GM10266 (cell line): ENCODE measurements around the gene ATP6V0A1.

Experiments
- DNase-seq: peaks from one replicate; pipeline ENCODE4 v3.0.0; 2012; ENCODE audit errors: extremely low spot score
- TF ChIP-seq, protein P1 (sequence below): IDR thresholded peaks from 2 replicates; pipeline ENCODE4 v1.5.1; 2012; ENCODE audit warnings: mild to moderate bottlenecking, low read depth; ENCODE audit not compliant: control insufficient read depth, insufficient read depth; ENCODE audit errors: missing control alignments

ATP6V0A1 gene

DNA sequence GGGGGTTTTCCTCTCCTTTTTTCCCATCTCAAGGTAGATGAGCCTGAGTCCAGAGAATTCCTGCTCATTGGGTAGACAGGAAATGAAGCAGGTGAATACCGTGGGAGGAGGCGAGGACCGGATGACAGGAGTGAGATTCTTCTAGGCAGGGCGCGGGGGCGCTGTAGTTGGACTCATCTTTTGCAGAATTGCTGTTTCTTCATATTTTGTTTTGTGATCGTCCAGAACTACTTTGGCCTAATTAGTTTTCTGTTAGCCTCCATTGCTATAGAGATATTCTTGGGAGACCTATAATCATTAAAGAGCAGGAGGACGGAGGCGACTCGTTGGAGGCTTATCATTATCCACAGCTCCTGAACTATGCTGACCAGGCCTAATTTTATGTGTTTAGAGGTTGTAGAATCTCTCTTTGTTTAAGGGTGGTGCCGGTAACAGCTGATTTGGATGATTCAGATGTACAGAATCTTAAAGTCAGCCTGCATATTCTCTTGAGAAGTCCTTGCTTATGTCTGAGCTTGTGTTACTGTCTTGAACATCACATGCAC, 650 bp downstream of the ATP6V0A1 start:
- peak; percentile 38 for DNase-seq
- TF ChIP-seq, protein P1, sequence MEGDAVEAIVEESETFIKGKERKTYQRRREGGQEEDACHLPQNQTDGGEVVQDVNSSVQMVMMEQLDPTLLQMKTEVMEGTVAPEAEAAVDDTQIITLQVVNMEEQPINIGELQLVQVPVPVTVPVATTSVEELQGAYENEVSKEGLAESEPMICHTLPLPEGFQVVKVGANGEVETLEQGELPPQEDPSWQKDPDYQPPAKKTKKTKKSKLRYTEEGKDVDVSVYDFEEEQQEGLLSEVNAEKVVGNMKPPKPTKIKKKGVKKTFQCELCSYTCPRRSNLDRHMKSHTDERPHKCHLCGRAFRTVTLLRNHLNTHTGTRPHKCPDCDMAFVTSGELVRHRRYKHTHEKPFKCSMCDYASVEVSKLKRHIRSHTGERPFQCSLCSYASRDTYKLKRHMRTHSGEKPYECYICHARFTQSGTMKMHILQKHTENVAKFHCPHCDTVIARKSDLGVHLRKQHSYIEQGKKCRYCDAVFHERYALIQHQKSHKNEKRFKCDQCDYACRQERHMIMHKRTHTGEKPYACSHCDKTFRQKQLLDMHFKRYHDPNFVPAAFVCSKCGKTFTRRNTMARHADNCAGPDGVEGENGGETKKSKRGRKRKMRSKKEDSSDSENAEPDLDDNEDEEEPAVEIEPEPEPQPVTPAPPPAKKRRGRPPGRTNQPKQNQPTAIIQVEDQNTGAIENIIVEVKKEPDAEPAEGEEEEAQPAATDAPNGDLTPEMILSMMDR: peak; percentile 53

DNA sequence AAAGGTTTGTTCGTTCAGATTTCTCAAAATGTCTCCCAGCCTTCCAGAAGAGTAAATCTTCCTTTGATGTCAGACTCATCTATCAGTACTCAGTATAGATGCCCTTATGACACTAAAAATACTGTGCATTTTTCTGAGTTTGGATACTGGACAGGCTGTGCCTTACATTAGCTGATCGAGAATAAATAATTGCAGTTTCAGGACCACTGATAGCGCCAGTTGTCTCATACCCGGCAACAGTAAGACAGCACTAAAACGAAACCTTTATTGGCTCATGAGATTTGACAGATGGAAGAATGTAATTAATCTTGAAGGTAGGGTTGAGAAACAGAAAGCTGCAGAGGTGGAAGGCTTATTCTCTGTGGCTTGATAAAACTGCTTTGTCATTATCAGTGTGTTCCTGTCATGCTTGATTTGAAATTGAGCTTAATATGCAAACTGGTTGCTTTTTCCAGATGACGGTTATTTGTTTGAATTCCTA, 1.2 kb downstream of the ATP6V0A1 start:
- TF ChIP-seq, protein P1: no peak
- peak; percentile 52 for DNase-seq

DNA sequence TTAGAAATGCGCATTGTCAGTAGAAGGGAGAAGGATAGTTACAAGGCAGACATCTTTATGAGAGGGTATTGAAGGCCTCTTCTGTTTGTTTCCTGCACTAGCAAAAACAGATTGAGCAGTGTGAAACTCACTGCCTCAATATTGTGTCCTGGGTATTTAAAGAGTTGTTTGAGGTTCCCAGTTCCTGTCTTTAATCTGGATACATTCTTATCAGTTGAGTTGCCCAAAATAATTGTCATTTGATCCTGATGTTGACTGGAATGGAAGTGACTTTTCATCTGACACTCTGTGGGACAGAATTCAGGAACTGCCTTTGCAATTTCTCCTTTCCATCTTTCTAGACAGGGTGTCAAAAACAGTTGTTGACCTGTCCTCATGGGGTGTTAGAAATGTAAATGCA, 1.7 kb downstream of the ATP6V0A1 start:
- no peak for DNase-seq
- TF ChIP-seq, protein P1: no peak

DNA sequence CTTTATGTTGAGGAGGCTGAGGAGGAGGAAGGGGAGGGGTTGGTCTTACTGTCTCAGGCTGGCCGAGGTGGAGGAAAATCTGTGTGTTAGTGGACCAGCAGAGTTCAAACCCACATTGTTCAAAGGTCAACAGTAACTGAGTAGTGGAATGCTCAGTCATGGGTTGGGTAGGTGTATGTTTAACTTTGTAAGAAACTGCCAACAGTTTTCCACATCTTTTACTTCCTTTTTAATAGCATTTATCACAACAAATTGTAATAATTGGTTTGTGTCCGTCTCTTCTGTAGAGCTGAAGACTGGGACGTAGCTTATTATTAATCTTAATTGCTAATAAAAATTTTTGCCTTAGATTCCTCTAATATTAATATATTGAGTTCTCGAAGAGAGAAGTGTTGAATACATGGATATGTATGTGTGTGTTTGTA, 5.3 kb downstream of the ATP6V0A1 start:
- no peak for DNase-seq
- TF ChIP-seq, protein P1: no peak

DNA sequence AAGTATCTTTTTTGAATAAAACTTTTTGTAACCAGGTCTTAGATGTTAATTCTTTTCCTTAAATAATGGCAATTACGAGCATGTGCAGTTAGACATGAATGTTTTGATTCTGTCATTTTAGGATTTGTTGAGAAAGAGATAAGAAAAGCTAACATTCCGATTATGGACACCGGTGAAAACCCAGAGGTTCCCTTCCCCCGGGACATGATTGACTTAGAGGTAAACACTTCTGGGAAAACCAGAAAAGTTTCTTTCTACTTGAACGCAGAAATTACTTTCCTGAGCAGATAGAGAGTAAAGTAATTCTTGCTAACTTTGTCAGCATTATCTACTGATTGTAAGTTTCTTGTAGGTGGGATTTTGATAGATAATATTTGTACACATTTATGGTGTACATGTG, 9.2 kb downstream of the ATP6V0A1 start:
- TF ChIP-seq, protein P1: no peak

DNA sequence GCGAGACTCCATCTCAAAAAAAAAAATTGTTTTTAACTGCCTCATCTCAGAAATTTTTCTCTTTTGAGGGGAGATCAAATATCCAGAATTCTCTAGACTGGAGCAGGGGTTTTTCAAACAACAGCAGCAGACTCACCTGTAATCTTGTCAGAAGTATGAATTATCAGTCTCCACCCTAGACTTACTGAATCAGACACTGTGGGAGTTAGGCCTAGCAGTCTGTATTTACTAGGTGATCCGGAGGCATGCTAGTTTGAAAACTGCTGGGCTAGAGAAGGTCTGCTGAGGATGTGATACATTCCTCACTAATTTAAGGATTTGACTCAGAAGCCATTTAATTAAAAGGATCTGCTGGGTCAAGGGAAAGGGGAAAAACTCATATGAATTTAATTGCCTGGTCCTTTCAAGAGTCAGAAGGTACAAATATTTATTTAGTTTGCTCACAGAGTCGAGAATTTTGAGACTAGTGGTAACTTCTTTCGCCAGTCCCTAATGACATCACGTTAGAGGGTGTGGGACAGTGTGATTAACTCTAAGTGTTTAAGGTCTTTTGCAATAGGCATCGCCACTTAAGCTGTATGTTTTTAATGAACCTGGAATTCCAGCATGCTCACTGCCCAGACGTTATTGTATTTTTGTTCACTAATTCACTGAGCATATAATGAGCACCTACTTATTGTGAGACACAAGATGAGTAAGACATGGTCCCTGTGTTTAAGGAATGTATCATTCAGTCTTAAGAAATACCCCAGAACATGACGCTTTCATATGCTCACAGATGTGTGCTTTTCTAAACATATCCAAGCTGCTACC, 14.2 kb downstream of the ATP6V0A1 start:
- TF ChIP-seq, protein P1: no peak
- no peak for DNase-seq

More for the DNA sequence above, 9.2 kb downstream of the ATP6V0A1 start:
- no peak for DNase-seq

DNA sequence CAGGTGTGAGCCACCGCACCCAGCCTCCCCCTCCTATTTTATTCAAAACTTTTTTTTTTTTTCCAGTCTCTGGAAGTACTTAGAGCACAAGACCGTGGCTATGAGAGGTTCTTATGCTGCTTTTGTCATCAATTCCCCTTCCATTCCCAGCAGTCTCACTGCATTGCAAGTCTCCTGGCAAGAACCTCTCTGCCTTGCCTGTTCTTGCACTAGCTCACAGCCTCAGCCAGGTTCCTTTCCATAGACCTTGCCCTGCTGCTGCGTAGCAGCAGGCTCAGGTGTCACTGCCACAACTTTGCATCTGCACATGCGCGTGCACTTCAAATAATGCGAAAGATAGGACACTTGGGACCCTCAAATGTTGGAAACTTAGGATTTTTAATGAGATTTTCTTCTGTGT, 15.6 kb downstream of the ATP6V0A1 start:
- no peak for DNase-seq
- TF ChIP-seq, protein P1: no peak
